HG03060 (cell line): ENCODE data around the gene OSMR.
"Not testable (repeated sequence)": the region's sequence is repeated elsewhere in the genome, so short reads cannot be mapped to it uniquely, and the experiment has no call there.

Source experiments
- ATAC-seq: cut with Tn5 transposase; IDR thresholded peaks from one replicate; pipeline ENCODE4 v1.9.1; 2021; ENCODE audit warnings: low read depth, moderate number of reproducible peaks; ENCODE audit not compliant: unreplicated experiment

The OSMR gene

GRCh38 chr5:38830521-38831051 lies 15.2 kb upstream of the OSMR start:
- no peak for ATAC-seq

- no peak for ATAC-seq
These were observed 14.7 kb upstream of the OSMR start for GRCh38 chr5:38831117-38831516.

GRCh38 chr5:38831909-38832308 lies 13.9 kb upstream of the OSMR start:
- no peak for ATAC-seq

- ATAC-seq, result no peak
These were observed 13.0 kb upstream of the OSMR start for GRCh38 chr5:38832810-38833209.

- no peak for ATAC-seq
These were observed 9.9 kb upstream of the OSMR start for GRCh38 chr5:38835887-38836286.

- no peak for ATAC-seq
These were observed 8.4 kb upstream of the OSMR start for GRCh38 chr5:38837416-38837815.

- ATAC-seq, result no peak
These were observed 7.9 kb upstream of the OSMR start for GRCh38 chr5:38837932-38838331.

- no peak for ATAC-seq
These were observed 2.1 kb upstream of the OSMR start for GRCh38 chr5:38843665-38844064.

- no peak for ATAC-seq
These were observed 683 bp downstream of the OSMR start for GRCh38 chr5:38846379-38847011.

- no peak for ATAC-seq
These were observed 1.9 kb downstream of the OSMR start for GRCh38 chr5:38847559-38848347.

GRCh38 chr5:38848637-38849036 lies 2.8 kb downstream of the OSMR start:
- no peak for ATAC-seq

- ATAC-seq, result not testable (repeated sequence)
These were observed 5.8 kb downstream of the OSMR start for GRCh38 chr5:38851640-38852039.

- no peak for ATAC-seq
These were observed 8.1 kb downstream of the OSMR start for GRCh38 chr5:38853753-38854470.

GRCh38 chr5:38854907-38855306 lies 9.1 kb downstream of the OSMR start:
- no peak for ATAC-seq

- no peak for ATAC-seq
These were observed 10.8 kb downstream of the OSMR start for GRCh38 chr5:38856660-38857059.

- no peak for ATAC-seq
These were observed 13.0 kb downstream of the OSMR start for GRCh38 chr5:38858839-38859238.

GRCh38 chr5:38861986-38862770 lies 16.4 kb downstream of the OSMR start:
- ATAC-seq, result not testable (repeated sequence)

- no peak for ATAC-seq
These were observed 20.7 kb downstream of the OSMR start for GRCh38 chr5:38866362-38867031.

- ATAC-seq, result no peak
These were observed 21.2 kb downstream of the OSMR start for GRCh38 chr5:38867032-38867398.

- ATAC-seq, result no peak
These were observed 21.6 kb downstream of the OSMR start for GRCh38 chr5:38867416-38867815.
